ENCODE data around the gene STYXL1.

DNA sequence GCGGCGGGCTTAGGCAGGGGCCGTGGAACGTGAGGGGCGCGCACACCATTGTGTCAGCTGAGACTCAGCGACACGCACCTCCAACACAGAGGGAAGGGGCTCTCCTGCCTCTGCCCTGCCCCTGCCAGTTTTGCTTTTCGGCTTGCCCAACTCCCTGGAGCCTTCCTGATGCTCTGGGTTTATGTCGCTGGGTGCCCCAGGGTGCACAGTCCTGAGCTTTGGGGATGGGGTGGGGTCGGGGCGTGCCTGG, 66.7 kb downstream of the STYXL1 start:
- TF ChIP-seq, protein P1, sequence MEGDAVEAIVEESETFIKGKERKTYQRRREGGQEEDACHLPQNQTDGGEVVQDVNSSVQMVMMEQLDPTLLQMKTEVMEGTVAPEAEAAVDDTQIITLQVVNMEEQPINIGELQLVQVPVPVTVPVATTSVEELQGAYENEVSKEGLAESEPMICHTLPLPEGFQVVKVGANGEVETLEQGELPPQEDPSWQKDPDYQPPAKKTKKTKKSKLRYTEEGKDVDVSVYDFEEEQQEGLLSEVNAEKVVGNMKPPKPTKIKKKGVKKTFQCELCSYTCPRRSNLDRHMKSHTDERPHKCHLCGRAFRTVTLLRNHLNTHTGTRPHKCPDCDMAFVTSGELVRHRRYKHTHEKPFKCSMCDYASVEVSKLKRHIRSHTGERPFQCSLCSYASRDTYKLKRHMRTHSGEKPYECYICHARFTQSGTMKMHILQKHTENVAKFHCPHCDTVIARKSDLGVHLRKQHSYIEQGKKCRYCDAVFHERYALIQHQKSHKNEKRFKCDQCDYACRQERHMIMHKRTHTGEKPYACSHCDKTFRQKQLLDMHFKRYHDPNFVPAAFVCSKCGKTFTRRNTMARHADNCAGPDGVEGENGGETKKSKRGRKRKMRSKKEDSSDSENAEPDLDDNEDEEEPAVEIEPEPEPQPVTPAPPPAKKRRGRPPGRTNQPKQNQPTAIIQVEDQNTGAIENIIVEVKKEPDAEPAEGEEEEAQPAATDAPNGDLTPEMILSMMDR (IDR thresholded peaks at IDR 0.05): no peak
- TF ChIP-seq POLR2A (IDR thresholded peaks at IDR 0.05): no peak

Measured in body of pancreas (tissue), 4 donors.